K562 (cell line): ENCODE data around the gene SELENOI. TPM values are rescaled to one million over a fixed set of nuclear protein-coding genes. Genes with fewer than 3 reads are reported as not detected.

Experiments used
- ARHGAP35 ChIP-seq: fragments of 450-650 bp; IDR thresholded peaks from 2 replicates; pipeline ENCODE4 v1.6.1; 2018; ENCODE audit not compliant: partially characterized antibody
- CTCFL ChIP-seq: IDR thresholded peaks from 2 replicates; pipeline ENCODE4 v1.6.1; 2011; ENCODE audit warnings: borderline replicate concordance, low read depth, mild to moderate bottlenecking, moderate library complexity, low read length; ENCODE audit not compliant: insufficient read depth, poor library complexity, severe bottlenecking
- E2F6 ChIP-seq, 2 experiments: IDR thresholded peaks; 2 replicates each; pipeline ENCODE4 v1.6.1; 2011; ENCODE audit warnings: borderline replicate concordance in 1 of 2, control low read depth in 1 of 2, low read depth in 1 of 2, low read length in 1 of 2, mild to moderate bottlenecking in 1 of 2, mixed read lengths in 1 of 2, moderate library complexity in 1 of 2; ENCODE audit not compliant: insufficient read depth in 1 of 2, insufficient read length in 1 of 2, poor library complexity in 1 of 2, severe bottlenecking in 1 of 2; ENCODE audit errors: extremely low read depth in 1 of 2
- HMBOX1 ChIP-seq: sonication (generic); IDR thresholded peaks from 2 replicates; pipeline ENCODE4 v1.6.1; 2016
- HMGXB4 ChIP-seq: sonication (generic); formaldehyde crosslinking; IDR thresholded peaks from 2 replicates; pipeline ENCODE4 v1.8.1; 2023; ENCODE audit warnings: mild to moderate bottlenecking, missing genetic modification reagents
- PYGO2 ChIP-seq: fragments of 450-650 bp; IDR thresholded peaks from 2 replicates; pipeline ENCODE4 v1.6.1; 2016; ENCODE audit warnings: mild to moderate bottlenecking, missing genetic modification characterization, moderate library complexity, missing compliant biosample characterization
- SMARCA5 ChIP-seq: fragments of 450-650 bp; IDR thresholded peaks from 2 replicates; pipeline ENCODE4 v1.6.1; 2016
- SRSF3 ChIP-seq: fragments of 200-400 bp; formaldehyde crosslinking; IDR thresholded peaks from 2 replicates; pipeline ENCODE4 v1.6.1; 2016; ENCODE audit warnings: mild to moderate bottlenecking, low read length, moderate library complexity; ENCODE audit not compliant: insufficient read depth
- THRA ChIP-seq: fragments of 450-650 bp; IDR thresholded peaks from 2 replicates; pipeline ENCODE4 v1.6.1; 2017; ENCODE audit warnings: mild to moderate bottlenecking, moderate library complexity
- U2AF2 ChIP-seq: fragments of 200-400 bp; formaldehyde crosslinking; optimal IDR thresholded peaks from 2 replicates; pipeline ENCODE3; 2017; ENCODE audit warnings: low read depth, mild to moderate bottlenecking, low read length
- ZNF197 ChIP-seq: fragments of 200-800 bp; sonication (Bioruptor generic); IDR thresholded peaks from 2 replicates; pipeline ENCODE4 v1.6.1; 2016; ENCODE audit warnings: low read depth, missing genetic modification characterization, missing compliant biosample characterization
- ZNF239 ChIP-seq: fragments of 250-450 bp; sonication (Bioruptor Pico); IDR thresholded peaks from 2 replicates; pipeline ENCODE4 v1.4.0; 2020; ENCODE audit warnings: mild to moderate bottlenecking
- ZNF3 ChIP-seq: fragments of 250-450 bp; sonication (Bioruptor Pico); IDR thresholded peaks from 2 replicates; pipeline ENCODE4 v1.5.0; 2021; ENCODE audit warnings: mild to moderate bottlenecking, moderate library complexity
- polyA plus RNA-seq, 8 experiments: library from polyadenylated mRNA; depleted of rRNA in 4 of 8; stranded (reverse) in 5 of 8; unstranded in 3 of 8; fragments of >200 nt; fragmentation: Nextera tagmentation in 2 of 8; fragmentation: Illumina TruSeq in 1 of 8; extraction: Ambion mirVana in 2 of 8; extraction: Trizol in 1 of 8; gene quantifications; 2 replicates each; pipeline versions ENCODE4 v1.2.1 to v1.2.3, GENCODE V29; 2011 to 2014; ENCODE audit warnings: inconsistent platforms in 1 of 8, missing spikeins in 1 of 8
- total RNA-seq, 7 experiments: library from RNA; depleted of rRNA in 6 of 7; stranded (reverse); fragments of >200 nt in 6 of 7; fragmentation: Illumina TruSeq in 2 of 7; extraction: Trizol in 2 of 7; gene quantifications; 2 replicates each; pipeline versions ENCODE4 v1.2.1 to v1.2.3, GENCODE V29; 2011 to 2021; ENCODE audit warnings: low replicate concordance in 1 of 7

Gene SELENOI
- total and polyA plus RNA-seq, 9 of the 15 experiments (the other 6 are each of a cell fraction or from before 2014, with no cell fraction given), result 9.6 to 46.9 (median 24.4) TPM

GRCh38 chr2:26355038-26355995, 9.4 kb downstream of the SELENOI start (continued):
- TF ChIP-seq THRA (no peak), SRSF3 (no peak), ZNF197 (no peak), HMGXB4 (no peak), SMARCA5 (no peak), ZNF3 (CRISPR knock-in tag) (no peak), CTCFL (no peak), ZNF239 (CRISPR knock-in tag) (no peak), E2F6 (IDR thresholded peaks at IDR 0.05; ENCODE audit: borderline replicate concordance in 1 of 2, extremely low read depth in 1 of 2, insufficient read depth in 1 of 2, insufficient read length in 1 of 2, low read depth in 1 of 2, low read length in 1 of 2, poor library complexity in 1 of 2, severe bottlenecking in 1 of 2) (no peak), U2AF2 (no peak), PYGO2 (tag) (no peak), ARHGAP35 (no peak), HMBOX1 (peak; percentile 97)
